Measurements from ENCODE around the gene NME4.
"Not testable (repeated sequence)": the region's sequence is repeated elsewhere in the genome, so short reads cannot be mapped to it uniquely, and the experiment has no call there.

Gene NME4

GRCh38 chr16:373020-373598, 23.9 kb upstream of the NME4 start:
- Histone ChIP-seq H3K36me3 (ENCODE audit: insufficient read depth, low read length) (peaks cover 35% of the 10 kb centered on the region), H3K9ac (ENCODE audit: low read length) (no peak overlapping the region), H3K4me1 (ENCODE audit: insufficient read depth, low read length) (peaks cover 15% of the 10 kb centered on the region), H3K9me3 (ENCODE audit: low read length) (no peaks in the 10 kb centered on the region), H3K27ac (ENCODE audit: low read depth, low read length) (no peak overlapping the region), H3K27me3 (ENCODE audit: control insufficient read depth in 1 of 2, insufficient read depth in 2 of 2, low read length in 2 of 2) (no peaks in the 10 kb centered on the region), H3K4me3 (ENCODE audit: low read depth in 1 of 2, low read length in 2 of 2) (no peak overlapping the region)

DNA sequence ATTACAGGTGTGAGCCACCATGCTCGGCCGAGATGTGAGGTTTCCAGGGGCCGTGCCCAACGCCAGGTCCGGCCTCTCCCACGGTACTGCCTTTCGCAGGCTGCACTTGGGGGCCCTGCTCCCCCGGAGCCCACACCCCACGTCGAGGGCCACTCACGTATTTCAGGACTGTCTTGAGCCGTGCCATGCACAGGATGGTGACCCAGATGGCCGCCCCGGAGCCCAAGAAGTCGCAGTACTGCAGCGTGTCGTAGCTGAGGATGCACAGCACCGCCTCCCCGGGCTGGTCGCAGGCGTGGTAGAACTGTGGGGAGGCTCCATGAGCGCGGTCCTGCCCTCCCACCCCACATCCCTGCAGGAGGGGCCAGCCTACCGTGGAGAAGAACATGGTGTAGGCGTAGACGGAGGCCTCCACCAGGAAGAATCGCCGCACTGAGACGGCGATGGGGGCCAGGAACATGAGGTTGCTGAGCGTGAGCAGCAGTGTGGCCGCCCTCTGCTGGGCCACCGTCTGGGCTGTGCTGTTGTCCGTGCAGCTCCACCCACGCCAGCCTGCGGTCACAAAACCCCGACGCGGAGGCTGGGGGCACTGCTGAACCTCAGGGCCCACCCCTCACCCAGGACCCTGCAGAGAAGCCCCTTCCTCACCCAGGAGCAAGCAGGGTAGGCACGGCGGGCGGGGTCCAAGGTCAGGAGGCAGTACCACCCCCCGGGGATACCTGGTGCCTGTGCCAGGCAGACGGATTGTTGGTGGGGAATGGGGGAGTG, 23.0 kb upstream of the NME4 start:
- Histone ChIP-seq H3K36me3 (ENCODE audit: insufficient read depth, low read length) (peaks cover 29% of the 10 kb centered on the region), H3K4me1 (ENCODE audit: insufficient read depth, low read length) (peaks cover 15% of the 10 kb centered on the region), H3K27ac (ENCODE audit: low read depth, low read length) (no peak overlapping the region), H3K9ac (ENCODE audit: low read length) (no peak overlapping the region), H3K9me3 (ENCODE audit: low read length) (no peaks in the 10 kb centered on the region), H3K4me3 (ENCODE audit: low read depth in 1 of 2, low read length in 2 of 2) (no peak overlapping the region), H3K27me3 (ENCODE audit: control insufficient read depth in 1 of 2, insufficient read depth in 2 of 2, low read length in 2 of 2) (no peaks in the 10 kb centered on the region)

DNA sequence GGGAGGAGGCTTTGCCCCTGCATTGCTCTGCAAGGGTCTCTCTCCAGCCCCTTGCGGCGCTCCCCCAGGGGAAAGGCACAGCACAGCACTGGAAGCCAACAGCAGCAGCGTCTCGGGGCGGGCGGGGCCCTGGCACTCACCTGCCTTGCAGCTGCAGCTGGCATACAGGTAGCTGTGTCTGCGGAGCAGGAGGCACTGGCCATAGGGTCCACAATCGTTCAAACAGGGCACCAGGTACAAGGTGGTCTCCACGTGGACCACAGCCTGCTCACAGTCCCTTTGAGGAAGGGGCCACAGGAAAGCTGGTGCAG, 22.4 kb upstream of the NME4 start:
- H3K4me3 ChIP-seq (ENCODE audit: low read depth in 1 of 2, low read length in 2 of 2): no peak overlapping the region
- H3K9ac ChIP-seq (ENCODE audit: low read length): no peak overlapping the region
- no peak overlapping the region for H3K27ac ChIP-seq (ENCODE audit: low read depth, low read length)
- no peaks in the 10 kb centered on the region for H3K27me3 ChIP-seq (ENCODE audit: control insufficient read depth in 1 of 2, insufficient read depth in 2 of 2, low read length in 2 of 2)
- H3K36me3 ChIP-seq (ENCODE audit: insufficient read depth, low read length): peaks cover 27% of the 10 kb centered on the region
- H3K4me1 ChIP-seq (ENCODE audit: insufficient read depth, low read length): peaks cover 12% of the 10 kb centered on the region
- no peaks in the 10 kb centered on the region for H3K9me3 ChIP-seq (ENCODE audit: low read length)

DNA sequence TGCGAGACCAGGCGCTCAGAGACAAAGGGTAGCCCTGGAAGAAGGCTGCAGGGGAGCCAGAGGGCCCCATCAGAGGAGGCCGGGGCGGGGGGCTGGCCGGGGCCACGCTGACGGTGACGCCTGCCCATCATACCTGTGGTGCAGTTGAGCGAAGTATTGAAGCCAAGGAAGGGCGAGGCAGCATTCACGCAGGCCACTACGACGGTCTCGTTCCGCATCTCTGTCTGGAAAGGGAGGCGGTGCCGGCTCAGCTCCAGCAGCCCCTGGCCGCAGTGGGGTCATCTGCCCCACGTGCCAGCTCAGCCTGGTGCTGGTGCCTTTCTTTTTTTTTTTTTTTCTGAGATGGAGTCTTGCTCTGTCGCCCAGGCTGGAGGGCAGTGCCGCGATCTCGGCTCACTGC, 21.8 kb upstream of the NME4 start:
- Histone ChIP-seq H3K4me3 (ENCODE audit: low read depth in 1 of 2, low read length in 2 of 2) (no peak overlapping the region), H3K27me3 (ENCODE audit: control insufficient read depth in 1 of 2, insufficient read depth in 2 of 2, low read length in 2 of 2) (no peaks in the 10 kb centered on the region), H3K9ac (ENCODE audit: low read length) (no peak overlapping the region), H3K27ac (ENCODE audit: low read depth, low read length) (no peak overlapping the region), H3K9me3 (ENCODE audit: low read length) (no peaks in the 10 kb centered on the region), H3K4me1 (ENCODE audit: insufficient read depth, low read length) (peaks cover 14% of the 10 kb centered on the region), H3K36me3 (ENCODE audit: insufficient read depth, low read length) (peaks cover 27% of the 10 kb centered on the region)

GRCh38 chr16:375927-376816, 20.8 kb upstream of the NME4 start:
- Histone ChIP-seq H3K36me3 (ENCODE audit: insufficient read depth, low read length) (peaks cover 27% of the 10 kb centered on the region), H3K4me1 (ENCODE audit: insufficient read depth, low read length) (peaks cover 14% of the 10 kb centered on the region), H3K4me3 (ENCODE audit: low read depth in 1 of 2, low read length in 2 of 2) (no peak overlapping the region), H3K27ac (ENCODE audit: low read depth, low read length) (no peak overlapping the region), H3K27me3 (ENCODE audit: control insufficient read depth in 1 of 2, insufficient read depth in 2 of 2, low read length in 2 of 2) (no peaks in the 10 kb centered on the region), H3K9me3 (ENCODE audit: low read length) (no peaks in the 10 kb centered on the region), H3K9ac (ENCODE audit: low read length) (no peak overlapping the region)

DNA sequence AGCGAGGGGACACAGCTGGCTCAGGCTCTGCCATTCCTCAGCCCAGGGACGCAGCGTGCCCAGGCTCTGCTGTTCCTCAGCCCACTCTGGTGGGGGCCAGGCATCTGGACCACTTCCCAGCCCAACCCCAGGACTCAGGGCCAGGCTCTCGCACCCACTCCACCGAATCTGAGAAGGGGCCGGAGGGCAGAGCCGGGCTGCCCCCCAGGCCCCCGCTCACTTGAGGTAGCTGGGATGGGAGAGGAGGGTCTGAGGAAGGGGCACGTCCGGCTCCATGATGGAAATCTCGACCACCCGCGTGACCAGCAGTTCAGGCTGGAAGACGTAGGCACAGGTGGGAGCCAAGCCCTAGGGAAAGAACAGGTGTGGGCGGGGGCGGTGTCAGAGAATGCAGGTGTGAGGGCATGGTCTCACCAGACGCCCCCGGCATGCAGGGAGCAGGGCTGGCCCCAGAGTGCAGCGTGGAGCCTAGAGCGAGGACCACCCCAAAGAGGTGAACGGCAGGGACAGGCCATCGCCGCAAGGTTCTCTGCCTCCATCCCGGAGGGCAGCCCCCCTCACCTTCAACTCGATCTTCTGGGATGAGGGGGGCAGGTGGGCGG, 20.1 kb upstream of the NME4 start:
- Histone ChIP-seq H3K36me3 (ENCODE audit: insufficient read depth, low read length) (peaks cover 23% of the 10 kb centered on the region), H3K27me3 (ENCODE audit: control insufficient read depth in 1 of 2, insufficient read depth in 2 of 2, low read length in 2 of 2) (no peaks in the 10 kb centered on the region), H3K9me3 (ENCODE audit: low read length) (no peaks in the 10 kb centered on the region), H3K4me1 (ENCODE audit: insufficient read depth, low read length) (peaks cover 13% of the 10 kb centered on the region), H3K9ac (ENCODE audit: low read length) (no peak overlapping the region), H3K4me3 (ENCODE audit: low read depth in 1 of 2, low read length in 2 of 2) (no peak overlapping the region), H3K27ac (ENCODE audit: low read depth, low read length) (no peak overlapping the region)

- H3K9ac ChIP-seq (ENCODE audit: low read length): no peak overlapping the region
- H3K27me3 ChIP-seq (ENCODE audit: control insufficient read depth in 1 of 2, insufficient read depth in 2 of 2, low read length in 2 of 2): no peaks in the 10 kb centered on the region
- peaks cover 18% of the 10 kb centered on the region for H3K36me3 ChIP-seq (ENCODE audit: insufficient read depth, low read length)
- no peaks in the 10 kb centered on the region for H3K9me3 ChIP-seq (ENCODE audit: low read length)
- H3K4me3 ChIP-seq (ENCODE audit: low read depth in 1 of 2, low read length in 2 of 2): no peak overlapping the region
- peaks cover 13% of the 10 kb centered on the region for H3K4me1 ChIP-seq (ENCODE audit: insufficient read depth, low read length)
- H3K27ac ChIP-seq (ENCODE audit: low read depth, low read length): no peak overlapping the region
These were observed 19.5 kb upstream of the NME4 start for GRCh38 chr16:377419-377951.

- not testable (repeated sequence) for H3K4me3 ChIP-seq (ENCODE audit: low read depth in 1 of 2, low read length in 2 of 2); H3K27ac ChIP-seq (ENCODE audit: low read depth, low read length); H3K9me3 ChIP-seq (ENCODE audit: low read length); H3K9ac ChIP-seq (ENCODE audit: low read length); H3K27me3 ChIP-seq (ENCODE audit: control insufficient read depth in 1 of 2, insufficient read depth in 2 of 2, low read length in 2 of 2)
- peaks cover 20% of the 10 kb centered on the region for H3K4me1 ChIP-seq (ENCODE audit: insufficient read depth, low read length)
- H3K36me3 ChIP-seq (ENCODE audit: insufficient read depth, low read length): peaks cover 18% of the 10 kb centered on the region
These were observed 18.7 kb upstream of the NME4 start for GRCh38 chr16:378113-378820.

GRCh38 chr16:378821-379182, 18.2 kb upstream of the NME4 start:
- no peak overlapping the region for H3K27ac ChIP-seq (ENCODE audit: low read depth, low read length)

DNA sequence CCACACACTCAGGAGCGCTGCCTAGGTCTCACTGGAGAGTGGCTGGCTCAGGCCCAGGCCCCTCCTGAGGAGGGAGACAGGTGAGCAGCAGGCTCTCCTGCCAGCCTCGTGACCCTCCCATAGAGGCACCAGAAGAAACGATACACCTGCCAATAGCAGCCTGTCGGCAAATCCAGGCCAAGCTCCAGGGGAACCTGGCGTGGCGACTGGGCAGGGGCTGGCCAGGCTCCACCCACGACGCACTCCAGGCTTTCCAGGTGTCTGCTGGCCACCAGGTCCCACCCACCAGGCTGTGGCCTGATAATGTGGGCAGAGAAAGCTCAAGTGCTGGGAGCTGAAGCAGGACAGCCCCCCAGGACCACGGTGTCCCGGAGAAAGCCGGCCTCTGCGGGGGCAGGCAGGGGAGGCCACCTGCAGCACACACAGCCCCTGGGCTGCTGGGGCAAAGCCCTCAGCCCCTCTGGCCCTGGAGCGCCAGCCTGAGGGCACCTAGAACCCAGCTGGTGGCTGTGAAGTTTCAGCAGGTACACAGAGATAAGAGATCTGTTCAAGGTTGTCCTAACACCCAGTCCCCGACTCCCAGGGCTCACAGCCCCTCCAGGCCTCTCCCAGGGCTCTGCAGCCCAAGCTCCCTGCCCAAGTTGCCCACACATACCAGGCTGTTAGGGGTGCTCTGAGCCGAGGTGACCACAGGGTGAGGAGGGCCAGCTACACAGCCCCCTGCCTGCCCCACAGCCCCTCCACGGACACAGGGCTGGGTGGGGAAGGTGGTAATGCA, 17.6 kb upstream of the NME4 start:
- Histone ChIP-seq H3K27me3 (ENCODE audit: control insufficient read depth in 1 of 2, insufficient read depth in 2 of 2, low read length in 2 of 2) (no peaks in the 10 kb centered on the region), H3K4me3 (ENCODE audit: low read depth in 1 of 2, low read length in 2 of 2) (no peak overlapping the region), H3K27ac (ENCODE audit: low read depth, low read length) (no peak overlapping the region), H3K9me3 (ENCODE audit: low read length) (no peaks in the 10 kb centered on the region), H3K4me1 (ENCODE audit: insufficient read depth, low read length) (peaks cover 26% of the 10 kb centered on the region), H3K9ac (ENCODE audit: low read length) (no peak overlapping the region), H3K36me3 (ENCODE audit: insufficient read depth, low read length) (peaks cover 17% of the 10 kb centered on the region)

More at GRCh38 chr16:378821-379182, 18.2 kb upstream of the NME4 start:
- Histone ChIP-seq H3K36me3 (ENCODE audit: insufficient read depth, low read length) (peaks cover 18% of the 10 kb centered on the region), H3K4me3 (ENCODE audit: low read depth in 1 of 2, low read length in 2 of 2) (no peak overlapping the region), H3K4me1 (ENCODE audit: insufficient read depth, low read length) (peaks cover 25% of the 10 kb centered on the region), H3K9ac (ENCODE audit: low read length) (no peak overlapping the region), H3K27me3 (ENCODE audit: control insufficient read depth in 1 of 2, insufficient read depth in 2 of 2, low read length in 2 of 2) (no peaks in the 10 kb centered on the region), H3K9me3 (ENCODE audit: low read length) (no peaks in the 10 kb centered on the region)
